Lower leg skin (tissue), 4 donors: ENCODE results near the gene APLF. TPM values are rescaled to one million over a fixed set of nuclear protein-coding genes. Genes with fewer than 3 reads are reported as not detected.

ENCODE experiments used
- DNase-seq, 2 donors: peaks; one replicate each; pipeline ENCODE4 v3.0.0-alpha.2; 2019; ENCODE audit warnings: low spot score in 2 of 2
- H3K4me3 ChIP-seq: fragments of 200-600 bp; sonication (generic); 2 replicates; pipeline ENCODE4 v1.5.1; 2017; ENCODE audit warnings: mild to moderate bottlenecking, low read depth; ENCODE audit not compliant: poor library complexity, severe bottlenecking
- CTCF ChIP-seq, 3 donors: fragments of 450-650 bp; IDR thresholded peaks; one replicate each; pipeline ENCODE4 v1.5.1; 2016; ENCODE audit warnings: antibody characterized with exemption in 3 of 3, mild to moderate bottlenecking in 3 of 3, moderate library complexity in 2 of 3
- POLR2A ChIP-seq, 2 donors: fragments of 450-650 bp; IDR thresholded peaks; one replicate each; pipeline ENCODE4 v1.6.1; 2016 to 2017; ENCODE audit warnings: antibody characterized with exemption in 2 of 2, mild to moderate bottlenecking in 1 of 2, moderate library complexity in 1 of 2
- WGBS, 2 donors: methylation state at CpG; one replicate each; pipeline ENCODE4 v1.1.5; 2018; 5-methylcytosine and 5-hydroxymethylcytosine counted together
- intact Hi-C: fragments of 100-400 bp; cut with DNase I; formaldehyde crosslinking; loops from one replicate; pipeline ENCODE4 v1.15.0; 2023; ENCODE audit warnings: low total_unique reads
- total RNA-seq, 4 donors: library from RNA; depleted of rRNA; stranded (reverse); fragments of >200 nt; gene quantifications; one replicate each; pipeline ENCODE4 v1.1.0, GENCODE V29; 2016

APLF gene
- total RNA-seq, 4 donors from 2014 or later = 7.5 to 12.9 (median 9.5) TPM

- 91 to 95% methylated on average over 4 of the region's 4 CpGs for WGBS, 2 donors
- no peak for DNase-seq
- no peak for TF ChIP-seq CTCF (IDR thresholded peaks at IDR 0.05)
- TF ChIP-seq POLR2A (IDR thresholded peaks at IDR 0.05) = no peak
- intact Hi-C loops = no loop called here
- no peak overlapping the region for H3K4me3 ChIP-seq
Measured at GRCh38 chr2:68456198-68456597, 11.2 kb upstream of the APLF start.

- 53 to 65% methylated on average over 1 of the region's 1 CpG for WGBS, 2 donors
- no peak for DNase-seq
- TF ChIP-seq CTCF (IDR thresholded peaks at IDR 0.05) (no peak), POLR2A (IDR thresholded peaks at IDR 0.05) (no peak)
- H3K4me3 ChIP-seq = no peak overlapping the region
- intact Hi-C loops = no loop called here
Measured at GRCh38 chr2:68458981-68459380, 8.4 kb upstream of the APLF start.

GRCh38 chr2:68463287-68463877 is 4.0 kb upstream of the APLF start:
- H3K4me3 ChIP-seq = no peak overlapping the region
- no peak for DNase-seq
- TF ChIP-seq POLR2A (IDR thresholded peaks at IDR 0.05) (no peak), CTCF (IDR thresholded peaks at IDR 0.05) (no peak)
- WGBS, 2 donors = 0% methylated on average over 1 of the region's 1 CpG
- intact Hi-C loops = loop anchor here (10.0 kb wide), 2 partner anchors 261 to 441 kb away; no protein-coding TSS in a partner anchor

- no peak overlapping the region for H3K4me3 ChIP-seq
- intact Hi-C loops = loop anchor here (10.0 kb wide), 2 partner anchors 260 to 440 kb away; no protein-coding TSS in a partner anchor
- WGBS, 2 donors = 53 to 60% methylated on average over 5 of the region's 5 CpGs
- TF ChIP-seq POLR2A (IDR thresholded peaks at IDR 0.05) = no peak
- no peak for TF ChIP-seq CTCF (IDR thresholded peaks at IDR 0.05)
- no peak for DNase-seq
Measured at GRCh38 chr2:68464651-68465050, 2.7 kb upstream of the APLF start.

GRCh38 chr2:68465081-68465916 is 2.1 kb upstream of the APLF start:
- no peak for DNase-seq
- TF ChIP-seq POLR2A (IDR thresholded peaks at IDR 0.05) (no peak), CTCF (IDR thresholded peaks at IDR 0.05) (no peak)
- intact Hi-C loops = loop anchor here (10.0 kb wide), 2 partner anchors 260 to 440 kb away; no protein-coding TSS in a partner anchor
- no peak overlapping the region for H3K4me3 ChIP-seq
- WGBS, 2 donors = 47 to 60% methylated on average over 7 of the region's 7 CpGs
